ENCODE measurements around the gene RNF17. TPM values are rescaled to one million over a fixed set of nuclear protein-coding genes. Genes with fewer than 3 reads are reported as not detected.

The RNF17 gene
- total RNA-seq, 1 donor from 2014 or later = not detected

Other genes with a start within 250 kb of the RNF17 start
- 0.10 TPM for gene ATP12A, start 83.8 kb upstream of the RNF17 start, total RNA-seq

All from ureter (tissue), 1 donor.